ENCODE measurements around the gene RFT1.

The RFT1 gene

GRCh38 chr3:53040351-53040820 lies 89.8 kb downstream of the RFT1 start:
- Histone ChIP-seq H3K9me3 (no peaks in the 10 kb centered on the region), H3K36me3 (no peaks in the 10 kb centered on the region), H3K4me3 (ENCODE audit: low read depth in 1 of 2, low read length in 1 of 2) (no peak overlapping the region), H3K4me1 (ENCODE audit: control insufficient read depth in 1 of 2, insufficient read depth in 1 of 2, low read depth in 1 of 2, low read length in 1 of 2) (peaks cover 8% of the 10 kb centered on the region in 2 experiments), H3K27ac (no peak overlapping the region), H3K27me3 (peaks cover 5% of the 10 kb centered on the region)
- TF ChIP-seq, protein P1, sequence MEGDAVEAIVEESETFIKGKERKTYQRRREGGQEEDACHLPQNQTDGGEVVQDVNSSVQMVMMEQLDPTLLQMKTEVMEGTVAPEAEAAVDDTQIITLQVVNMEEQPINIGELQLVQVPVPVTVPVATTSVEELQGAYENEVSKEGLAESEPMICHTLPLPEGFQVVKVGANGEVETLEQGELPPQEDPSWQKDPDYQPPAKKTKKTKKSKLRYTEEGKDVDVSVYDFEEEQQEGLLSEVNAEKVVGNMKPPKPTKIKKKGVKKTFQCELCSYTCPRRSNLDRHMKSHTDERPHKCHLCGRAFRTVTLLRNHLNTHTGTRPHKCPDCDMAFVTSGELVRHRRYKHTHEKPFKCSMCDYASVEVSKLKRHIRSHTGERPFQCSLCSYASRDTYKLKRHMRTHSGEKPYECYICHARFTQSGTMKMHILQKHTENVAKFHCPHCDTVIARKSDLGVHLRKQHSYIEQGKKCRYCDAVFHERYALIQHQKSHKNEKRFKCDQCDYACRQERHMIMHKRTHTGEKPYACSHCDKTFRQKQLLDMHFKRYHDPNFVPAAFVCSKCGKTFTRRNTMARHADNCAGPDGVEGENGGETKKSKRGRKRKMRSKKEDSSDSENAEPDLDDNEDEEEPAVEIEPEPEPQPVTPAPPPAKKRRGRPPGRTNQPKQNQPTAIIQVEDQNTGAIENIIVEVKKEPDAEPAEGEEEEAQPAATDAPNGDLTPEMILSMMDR (IDR thresholded peaks at IDR 0.05) = no peak

DNA sequence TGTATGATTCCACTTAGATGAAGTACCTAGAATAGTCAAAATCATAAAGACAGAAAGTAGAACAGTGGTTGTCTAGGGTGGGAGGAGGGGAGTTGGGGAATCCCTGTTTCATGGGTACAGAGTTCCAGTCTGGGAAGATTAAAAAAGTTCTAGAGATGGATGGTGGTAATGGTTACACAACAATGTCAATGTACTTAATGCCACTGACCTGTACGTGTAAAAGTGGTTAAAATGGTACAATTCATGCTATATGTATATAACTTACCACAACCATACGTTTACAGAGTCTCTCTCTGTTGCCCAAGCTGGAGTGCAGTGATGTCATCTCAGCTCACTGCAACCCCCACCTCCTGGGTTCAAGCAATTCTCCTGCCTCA lies 90.9 kb downstream of the RFT1 start:
- TF ChIP-seq, protein P1 (IDR thresholded peaks at IDR 0.05) = no peak
- Histone ChIP-seq H3K9me3 (no peaks in the 10 kb centered on the region), H3K4me1 (ENCODE audit: control insufficient read depth in 1 of 2, insufficient read depth in 1 of 2, low read depth in 1 of 2, low read length in 1 of 2) (peaks cover 3% of the 10 kb centered on the region in 2 experiments), H3K36me3 (no peaks in the 10 kb centered on the region), H3K27ac (no peak overlapping the region), H3K4me3 (ENCODE audit: low read depth in 1 of 2, low read length in 1 of 2) (no peak overlapping the region), H3K27me3 (no peaks in the 10 kb centered on the region)

DNA sequence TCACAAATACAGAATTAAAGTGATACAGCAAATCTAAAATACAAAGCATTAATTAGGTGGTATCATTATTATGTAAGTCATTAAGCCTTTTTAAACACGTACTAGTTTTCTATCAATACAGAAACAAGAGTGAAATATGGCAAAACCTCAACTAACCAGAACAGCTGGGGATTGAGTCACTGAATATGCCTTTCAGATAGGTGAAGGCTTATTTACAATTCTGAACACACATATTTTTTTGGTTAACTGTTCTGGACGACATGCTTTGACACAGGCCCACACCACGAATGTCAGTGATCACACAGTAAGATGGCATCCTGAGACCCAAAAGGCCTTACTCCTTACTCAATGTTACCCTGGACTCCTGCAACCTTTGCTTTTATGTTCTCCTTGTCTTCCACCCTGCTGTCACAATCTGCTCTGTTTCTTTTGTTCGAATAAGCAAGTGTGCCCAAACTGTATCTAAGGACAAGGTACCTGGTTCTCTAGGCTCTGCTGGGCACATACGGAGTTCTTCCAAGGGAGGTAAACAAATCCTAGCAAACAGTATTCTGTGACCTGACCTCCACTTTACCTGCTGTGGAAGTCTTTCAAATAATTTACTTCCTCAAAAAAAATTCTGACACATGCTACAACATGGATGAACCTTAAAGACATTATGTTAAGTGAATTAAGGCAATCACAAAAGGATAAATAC lies 91.4 kb downstream of the RFT1 start:
- H3K27ac ChIP-seq = no peak overlapping the region
- no peak overlapping the region for H3K4me3 ChIP-seq (ENCODE audit: low read depth in 1 of 2, low read length in 1 of 2)
- no peaks in the 10 kb centered on the region for H3K27me3 ChIP-seq
- TF ChIP-seq, protein P1 (IDR thresholded peaks at IDR 0.05) = no peak
- peaks cover 0 to 2% of the 10 kb centered on the region in 2 experiments for H3K4me1 ChIP-seq (ENCODE audit: control insufficient read depth in 1 of 2, insufficient read depth in 1 of 2, low read depth in 1 of 2, low read length in 1 of 2)
- no peaks in the 10 kb centered on the region for H3K36me3 ChIP-seq
- H3K9me3 ChIP-seq = no peaks in the 10 kb centered on the region
